Activated CD8-positive, alpha-beta T cell treated with anti-CD3 and anti-CD28 coated beads for 36 hours (primary cell): Measurements from ENCODE around the gene UFC1. TPM values are rescaled to one million over a fixed set of nuclear protein-coding genes. Genes with fewer than 3 reads are reported as not detected.

ENCODE experiments used
- ATAC-seq: fragments of 200-7000 bp; cut with Tn5 transposase; one replicate; pipeline ENCODE4 v1.10.0; 2021; ENCODE audit warnings: mild to moderate bottlenecking, moderate library complexity
- CTCF ChIA-PET: fragments of 350-600 bp; sonication (Branson Sonifier 250); formaldehyde crosslinking; loops from one replicate; lab custom pipeline; 2021; ENCODE audit warnings: antibody characterized with exemption; lab: Charles Lee
- POLR2A ChIA-PET: fragments of 350-600 bp; sonication (Branson Sonifier 250); formaldehyde crosslinking; loops from one replicate; lab custom pipeline; 2021; ENCODE audit warnings: antibody characterized with exemption; lab: Charles Lee
- DNase-seq: peaks from one replicate; pipeline ENCODE4 v3.0.0-alpha.2; 2020
- H3K27ac Mint-ChIP-seq: one replicate; pipeline ENCODE4 v1.8.0; 2021; ENCODE audit warnings: mild to moderate bottlenecking, mixed read lengths
- H3K27me3 Mint-ChIP-seq: one replicate; pipeline ENCODE4 v1.8.0; 2021; ENCODE audit warnings: mixed read lengths
- H3K36me3 Mint-ChIP-seq: one replicate; pipeline ENCODE4 v1.8.0; 2021; ENCODE audit warnings: low read depth, mixed read lengths
- H3K4me1 Mint-ChIP-seq: one replicate; pipeline ENCODE4 v1.8.0; 2021; ENCODE audit warnings: low read depth, mixed read lengths
- H3K4me3 Mint-ChIP-seq: one replicate; pipeline ENCODE4 v1.8.0; 2021; ENCODE audit warnings: mild to moderate bottlenecking, moderate library complexity, mixed read lengths
- H3K9me3 Mint-ChIP-seq: one replicate; pipeline ENCODE4 v1.8.0; 2021; ENCODE audit warnings: mixed read lengths
- intact Hi-C: fragments of 100-400 bp; cut with micrococcal nuclease; formaldehyde crosslinking; loops from one replicate; pipeline ENCODE4 v1.10.0; 2022
- total RNA-seq, 2 experiments: library from RNA; stranded (reverse); gene quantifications; one replicate each; pipeline ENCODE4 v1.2.3, GENCODE V29; 2021
- TF ChIP-seq, protein P1 (sequence below): fragments of 200-600 bp; IDR thresholded peaks from one replicate; pipeline ENCODE4 v1.8.0; 2022; ENCODE audit warnings: antibody characterized with exemption, mild to moderate bottlenecking

Gene UFC1
- total RNA-seq, 2 experiments from 2014 or later, result 81.2 to 84.1 TPM

DNA sequence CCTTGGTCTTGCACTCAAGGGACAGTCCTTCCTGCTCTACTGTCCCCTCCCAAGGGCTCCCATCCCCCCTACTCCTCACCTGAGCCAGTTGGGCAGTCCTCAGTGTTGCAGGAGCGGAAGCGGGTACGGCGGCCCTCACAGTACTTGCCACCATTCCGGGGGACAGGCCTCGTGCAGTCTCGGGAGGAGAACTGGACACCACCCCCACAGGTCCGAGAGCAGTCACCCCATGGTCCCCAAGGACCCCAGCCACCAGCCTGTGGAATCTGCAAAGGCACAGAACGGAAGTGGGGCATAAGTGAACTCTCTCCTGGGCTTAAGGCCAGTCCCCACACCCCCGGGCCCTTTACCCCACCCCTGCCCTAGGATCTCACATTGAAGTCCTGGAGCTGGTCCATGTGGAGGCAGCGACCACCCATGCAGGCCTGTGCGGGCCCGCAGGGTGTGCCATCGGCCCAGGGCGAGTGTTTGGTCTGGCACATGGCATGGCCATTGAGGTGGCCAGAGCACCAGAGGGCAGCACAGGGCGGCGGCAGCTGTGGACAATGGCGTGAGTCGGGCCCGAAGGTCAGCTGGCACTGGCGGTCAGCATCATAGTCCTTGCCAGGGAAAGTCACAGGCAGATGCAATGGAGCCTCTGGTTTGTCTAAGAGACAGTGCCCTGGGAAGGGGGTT is 39.9 kb downstream of the UFC1 start:
- intact Hi-C loops, result loop anchor here (10.0 kb wide), 1 partner anchor 111 kb away; the partner anchor contains the start of gene MPZ
- POLR2A ChIA-PET, result interaction anchor here (0.8 to 4.0 kb wide), 4 partner anchors 8 to 72 kb away, joined by 3 to 29 read pairs (median 4); partner anchors contain the start of genes NDUFS2 and TOMM40L
- H3K4me3 Mint-ChIP-seq, result no peak overlapping the region

DNA sequence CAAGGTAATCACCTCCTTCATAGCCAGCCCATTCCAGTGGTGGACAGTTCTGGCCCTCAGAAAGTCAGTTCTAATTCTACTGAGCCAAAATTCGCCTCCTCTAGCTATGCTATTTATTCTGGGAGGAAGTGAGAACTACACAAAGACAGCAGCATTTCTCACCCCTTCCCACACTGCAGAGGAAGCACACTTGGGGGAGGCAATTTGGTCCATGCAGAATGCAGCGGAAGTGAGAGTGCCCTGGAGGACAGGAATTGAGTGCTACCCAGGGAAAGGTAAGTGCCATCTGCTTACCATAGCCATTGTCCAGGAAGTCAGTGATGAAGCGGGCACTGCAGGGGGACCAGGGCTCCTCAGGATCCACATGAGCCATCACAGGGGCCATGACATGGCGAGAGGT is 41.4 kb downstream of the UFC1 start:
- ATAC-seq, result no peak
- Mint-ChIP-seq H3K36me3 (no peaks in the 10 kb centered on the region), H3K4me1 (peaks cover 26% of the 10 kb centered on the region), H3K9me3 (no peaks in the 10 kb centered on the region), H3K27me3 (no peaks in the 10 kb centered on the region), H3K27ac (peak overlapping the region; percentile 78), H3K4me3 (no peak overlapping the region)
- intact Hi-C loops, result loop anchor here (10.0 kb wide), 1 partner anchor 110 kb away; the partner anchor contains the start of gene MPZ
- DNase-seq, result no peak
- TF ChIP-seq, protein P1, sequence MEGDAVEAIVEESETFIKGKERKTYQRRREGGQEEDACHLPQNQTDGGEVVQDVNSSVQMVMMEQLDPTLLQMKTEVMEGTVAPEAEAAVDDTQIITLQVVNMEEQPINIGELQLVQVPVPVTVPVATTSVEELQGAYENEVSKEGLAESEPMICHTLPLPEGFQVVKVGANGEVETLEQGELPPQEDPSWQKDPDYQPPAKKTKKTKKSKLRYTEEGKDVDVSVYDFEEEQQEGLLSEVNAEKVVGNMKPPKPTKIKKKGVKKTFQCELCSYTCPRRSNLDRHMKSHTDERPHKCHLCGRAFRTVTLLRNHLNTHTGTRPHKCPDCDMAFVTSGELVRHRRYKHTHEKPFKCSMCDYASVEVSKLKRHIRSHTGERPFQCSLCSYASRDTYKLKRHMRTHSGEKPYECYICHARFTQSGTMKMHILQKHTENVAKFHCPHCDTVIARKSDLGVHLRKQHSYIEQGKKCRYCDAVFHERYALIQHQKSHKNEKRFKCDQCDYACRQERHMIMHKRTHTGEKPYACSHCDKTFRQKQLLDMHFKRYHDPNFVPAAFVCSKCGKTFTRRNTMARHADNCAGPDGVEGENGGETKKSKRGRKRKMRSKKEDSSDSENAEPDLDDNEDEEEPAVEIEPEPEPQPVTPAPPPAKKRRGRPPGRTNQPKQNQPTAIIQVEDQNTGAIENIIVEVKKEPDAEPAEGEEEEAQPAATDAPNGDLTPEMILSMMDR, result no peak
- ChIA-PET POLR2A (interaction anchor here (1.2 kb wide), 1 partner anchor 15 kb away, joined by 3 read pairs; no protein-coding TSS in a partner anchor), CTCF (interaction anchor here (1.0 to 5.2 kb wide), 5 partner anchors 9 to 188 kb away, joined by 4 to 67 read pairs (median 43); partner anchors contain the start of genes APOA2 and TOMM40L)

More for the DNA sequence above, 39.9 kb downstream of the UFC1 start:
- TF ChIP-seq, protein P1, result no peak
- DNase-seq, result no peak
- Mint-ChIP-seq H3K9me3 (no peaks in the 10 kb centered on the region), H3K4me1 (peaks cover 19% of the 10 kb centered on the region), H3K27me3 (no peaks in the 10 kb centered on the region), H3K27ac (no peak overlapping the region), H3K36me3 (no peaks in the 10 kb centered on the region)
- CTCF ChIA-PET, result interaction anchor here (0.6 to 5.2 kb wide), 8 partner anchors 8 to 189 kb away, joined by 3 to 76 read pairs (median 40); partner anchors contain the start of genes APOA2, NDUFS2, PPOX and TOMM40L
- no peak for ATAC-seq

DNA sequence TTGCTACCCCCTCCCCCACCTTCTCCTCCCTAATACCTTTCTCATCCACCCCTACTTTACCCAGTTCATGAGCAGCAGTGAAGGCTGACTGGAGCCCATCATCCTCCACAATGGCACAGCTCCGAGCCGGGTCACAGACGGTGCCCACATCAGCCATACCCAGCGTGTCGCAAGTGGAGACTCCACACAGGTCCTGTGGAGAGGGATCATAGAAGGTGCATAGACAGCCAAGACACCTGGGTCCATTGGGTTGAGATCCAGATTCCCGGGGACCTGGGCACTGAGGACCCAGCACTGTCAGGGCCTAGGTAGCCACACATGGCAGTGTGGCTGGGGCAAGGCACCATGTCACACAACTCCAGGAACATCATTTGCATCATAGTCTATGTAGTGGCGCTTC is 42.3 kb downstream of the UFC1 start:
- Mint-ChIP-seq H3K4me3 (no peak overlapping the region), H3K36me3 (no peaks in the 10 kb centered on the region), H3K27me3 (no peaks in the 10 kb centered on the region), H3K4me1 (peaks cover 35% of the 10 kb centered on the region), H3K9me3 (no peaks in the 10 kb centered on the region), H3K27ac (peak overlapping the region; percentile 69)
- intact Hi-C loops, result loop anchor here (10.0 kb wide), 1 partner anchor 109 kb away; the partner anchor contains the start of gene MPZ
- POLR2A ChIA-PET, result no interaction called here
- TF ChIP-seq, protein P1, result no peak
- ATAC-seq (no peak), DNase-seq (no peak)
- CTCF ChIA-PET, result interaction anchor here (1.3 kb wide), 1 partner anchor 10 kb away, joined by 3 read pairs; no protein-coding TSS in a partner anchor

DNA sequence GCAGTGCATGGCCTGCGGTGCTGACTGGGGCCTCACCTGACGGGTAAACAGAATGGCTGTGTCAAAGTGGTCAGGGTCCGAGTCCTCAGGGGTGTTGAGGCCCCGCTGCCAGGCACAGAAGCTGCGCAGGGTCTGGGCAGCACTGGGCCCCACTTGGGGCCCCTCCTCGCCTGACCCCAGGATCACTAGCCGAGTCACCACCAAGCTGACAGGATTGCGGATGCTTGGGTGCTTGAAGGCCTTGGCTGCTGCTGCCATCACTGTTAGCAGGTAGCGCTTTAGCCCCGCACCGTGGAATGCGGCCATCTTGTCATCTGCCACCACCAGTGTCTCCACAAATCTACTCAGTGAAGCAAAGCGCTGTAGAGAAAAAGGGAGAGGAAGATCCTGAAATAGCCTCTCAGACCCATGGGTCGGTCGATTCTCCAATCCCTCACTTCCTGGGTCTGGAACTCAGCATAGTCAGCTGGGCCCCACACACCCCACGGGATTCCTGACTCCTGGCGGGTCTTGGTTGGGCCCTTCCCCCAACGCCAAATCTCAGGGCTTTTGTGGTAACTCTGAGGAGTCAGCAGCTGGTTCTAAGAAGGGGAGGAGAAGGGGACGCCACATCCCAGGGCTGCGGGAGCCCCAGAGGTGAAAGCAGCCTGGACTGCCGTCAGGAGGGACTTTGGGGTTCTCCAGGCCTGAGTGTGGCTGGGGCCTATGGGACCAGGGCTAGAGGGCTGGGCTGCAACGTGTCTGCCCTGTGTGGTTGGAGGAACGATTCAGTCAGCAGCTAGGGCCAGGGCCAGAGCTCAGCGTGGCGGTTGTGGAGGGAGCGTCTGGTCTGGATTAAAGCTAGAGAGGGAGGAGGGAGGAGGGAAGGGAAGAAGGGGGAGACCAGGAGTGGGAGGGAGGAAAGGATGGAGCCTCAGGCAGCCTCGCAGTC is 43.0 kb downstream of the UFC1 start:
- ChIA-PET CTCF (interaction anchor here (1.3 to 18.7 kb wide), 2 partner anchors 11 to 26 kb away, joined by 3 to 306 read pairs; partner anchors contain the start of genes APOA2 and TOMM40L), POLR2A (no interaction called here)
- intact Hi-C loops, result loop anchor here (10.0 kb wide), 1 partner anchor 108 kb away; the partner anchor contains the start of gene MPZ
- no peaks in the 10 kb centered on the region for H3K36me3 Mint-ChIP-seq
- H3K27me3 Mint-ChIP-seq, result no peaks in the 10 kb centered on the region
- TF ChIP-seq, protein P1, result no peak
- ATAC-seq (no peak), DNase-seq (no peak)
- no peak overlapping the region for H3K4me3 Mint-ChIP-seq
- H3K9me3 Mint-ChIP-seq, result no peaks in the 10 kb centered on the region
- peaks cover 42% of the 10 kb centered on the region for H3K4me1 Mint-ChIP-seq
- no peak overlapping the region for H3K27ac Mint-ChIP-seq
